CD4-positive, alpha-beta T cell treated with Interleukin-17A for 1 hour (primary cell): Measurements from ENCODE around the gene USP33.
A peak's percentile ranks its signal among the peaks of the same experiment; 100 is the strongest.
"Not testable (repeated sequence)": the region's sequence is repeated elsewhere in the genome, so short reads cannot be mapped to it uniquely, and the experiment has no call there.

Experiments used
- DNase-seq: peaks from one replicate; pipeline ENCODE4 v3.0.0-alpha.2; 2020

The USP33 gene

DNA sequence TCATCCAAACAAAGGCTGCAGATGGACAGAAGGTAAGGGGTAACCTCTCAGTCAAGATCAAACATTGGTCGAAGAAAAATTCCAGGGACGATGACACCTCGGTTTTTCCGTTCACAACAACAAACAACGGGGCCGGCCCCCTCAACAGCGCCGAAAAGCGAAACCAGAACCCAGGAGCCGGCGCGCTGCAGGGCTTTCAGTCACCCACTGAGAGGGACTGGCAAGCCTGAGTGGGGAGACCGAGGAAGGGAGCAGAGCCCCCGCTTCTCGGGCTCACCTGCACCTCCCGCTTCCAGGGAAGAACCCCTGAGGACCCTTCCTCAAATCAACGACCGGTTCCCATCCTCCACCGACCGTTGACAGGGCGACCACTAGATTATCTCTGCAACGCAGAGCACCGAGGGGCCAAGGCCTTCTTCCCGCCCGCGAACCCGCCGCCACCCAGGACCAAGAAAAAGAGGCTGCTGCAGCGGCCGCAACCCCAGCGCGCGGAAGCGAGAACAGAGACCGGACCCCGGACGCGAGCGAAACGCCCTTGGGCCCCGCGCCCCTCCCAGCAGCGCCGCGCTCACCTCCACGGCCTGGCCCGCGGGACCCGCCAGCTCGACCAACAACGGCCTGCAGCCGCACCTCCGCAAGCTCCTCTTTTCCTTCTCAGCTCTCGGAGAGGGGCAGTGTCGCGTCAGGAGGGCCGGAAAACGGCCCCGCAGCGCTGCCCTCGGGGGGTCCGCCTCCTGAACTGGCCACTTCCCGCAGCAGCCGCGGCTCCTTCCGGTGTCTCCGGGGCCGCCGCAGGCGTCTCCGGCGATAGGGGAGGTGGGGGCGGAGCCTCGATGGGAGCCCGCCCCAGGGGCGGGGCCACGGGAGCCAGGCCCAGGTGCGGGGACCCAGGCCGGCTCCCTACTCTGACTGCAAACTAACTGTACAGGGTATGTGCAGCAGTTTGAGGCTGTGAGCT is at the start of gene USP33:
USP33 (minus strand) TSS at position 782 of the 958 bp plus-strand sequence. CDS start 18,155 bp downstream, outside the sequence.
- DNase-seq = peak; percentile 90

- DNase-seq = no peak
Measured at GRCh38 chr1:77803371-77803770, 43.7 kb upstream of the USP33 start.

DNA sequence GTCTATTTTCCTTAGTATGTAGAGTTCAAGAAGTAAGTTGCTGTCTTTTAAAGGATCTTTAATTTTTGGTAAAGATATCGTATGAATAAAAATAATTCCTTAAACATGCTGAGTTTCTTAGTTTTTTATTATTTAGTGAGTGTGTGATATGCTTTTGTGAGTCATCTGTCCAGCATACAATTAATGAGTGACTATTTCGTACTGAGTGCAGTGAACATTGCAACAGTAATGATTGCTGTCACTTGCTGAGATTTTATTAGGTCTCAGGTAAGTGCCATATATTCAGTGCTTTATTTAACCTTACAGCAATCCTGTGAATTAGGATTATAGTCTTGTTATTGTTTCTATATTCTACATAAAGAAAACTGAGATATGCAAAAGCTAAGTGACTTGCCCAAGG is 42.4 kb upstream of the USP33 start:
- DNase-seq = no peak

GRCh38 chr1:77797991-77798390 is 38.3 kb upstream of the USP33 start:
- no peak for DNase-seq

GRCh38 chr1:77796695-77797405 is 37.2 kb upstream of the USP33 start:
- no peak for DNase-seq

- no peak for DNase-seq
Measured at GRCh38 chr1:77794550-77794949, 34.9 kb upstream of the USP33 start.

DNA sequence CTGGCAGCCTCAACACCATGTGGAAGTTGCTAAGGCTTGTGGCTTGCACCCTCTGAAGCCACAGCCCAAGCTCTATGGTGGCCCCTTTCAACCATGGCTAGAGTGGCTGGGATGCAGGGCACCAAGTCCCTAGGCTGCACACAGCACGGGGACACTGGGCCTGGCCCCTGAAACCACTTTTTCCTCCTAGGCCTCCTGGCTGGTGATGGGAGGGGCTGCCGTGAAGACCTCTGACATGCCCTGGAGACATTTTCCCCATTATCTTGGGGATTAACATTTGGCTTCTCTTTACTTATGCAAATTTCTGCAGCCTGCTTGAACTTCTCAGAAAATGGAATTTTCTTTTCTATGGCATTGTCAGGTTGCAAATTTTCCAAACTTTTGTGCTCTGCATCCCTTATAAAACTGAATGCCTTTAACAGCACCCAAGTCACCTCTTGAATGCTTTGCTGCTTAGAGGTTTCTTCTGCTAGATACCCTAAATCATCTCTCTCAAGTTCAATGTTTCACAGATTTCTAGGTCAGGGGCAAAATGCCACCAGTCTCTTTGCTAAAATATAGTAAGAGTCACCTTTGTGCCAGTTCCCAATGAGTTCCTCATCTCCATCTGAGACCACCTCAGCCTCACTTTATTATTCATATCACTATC is 26.6 kb upstream of the USP33 start:
- not testable (repeated sequence) for DNase-seq

DNA sequence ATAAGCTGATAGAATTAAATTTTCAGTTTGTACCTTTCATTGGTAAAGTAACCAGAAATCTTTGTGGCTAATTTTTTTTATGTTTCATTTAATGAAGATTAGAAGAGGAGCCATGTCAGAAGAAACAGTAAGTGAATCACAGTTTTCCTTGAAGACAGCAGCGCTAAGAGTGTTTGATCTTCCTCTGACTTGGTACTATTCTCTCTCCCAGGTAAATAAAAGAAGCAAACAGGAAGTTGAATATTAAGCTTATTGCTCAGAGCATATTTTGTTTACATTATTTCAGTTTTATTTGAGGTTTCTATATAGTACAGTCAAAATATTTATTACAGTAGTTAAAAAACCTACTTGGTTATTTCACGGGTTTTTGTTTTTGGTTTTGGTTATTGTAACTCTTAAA is 23.5 kb upstream of the USP33 start:
- DNase-seq = no peak

GRCh38 chr1:77781683-77782082 is 22.0 kb upstream of the USP33 start:
- DNase-seq = no peak

GRCh38 chr1:77779529-77780281 is 20.1 kb upstream of the USP33 start, which contains the start of gene MIGA1:
Gene MIGA1 (plus strand): TSS chr1:77779649. CDS start chr1:77783253, 3,604 bp downstream.
- peak; percentile 94 for DNase-seq

- no peak for DNase-seq
Measured at GRCh38 chr1:77776007-77776700, 16.5 kb upstream of the USP33 start.

DNA sequence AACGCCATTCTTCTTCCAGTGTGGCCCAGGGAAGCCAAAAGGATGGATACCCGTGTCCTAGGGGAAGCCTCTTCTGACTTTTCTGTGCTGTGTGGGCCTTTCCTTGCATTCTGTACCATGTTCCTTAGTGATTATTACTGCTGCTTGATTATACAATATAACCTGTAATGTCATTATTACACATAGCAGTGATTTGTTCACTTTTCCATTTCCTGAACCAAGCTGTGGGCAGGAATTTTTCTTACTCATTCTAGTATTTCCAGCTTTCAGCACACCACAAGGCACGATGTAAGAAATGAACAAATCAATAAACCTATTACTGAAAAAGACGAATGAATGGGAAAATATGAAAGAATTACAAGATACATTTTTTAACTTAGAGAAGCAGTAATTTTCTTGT is 8.4 kb upstream of the USP33 start:
- DNase-seq = no peak

DNA sequence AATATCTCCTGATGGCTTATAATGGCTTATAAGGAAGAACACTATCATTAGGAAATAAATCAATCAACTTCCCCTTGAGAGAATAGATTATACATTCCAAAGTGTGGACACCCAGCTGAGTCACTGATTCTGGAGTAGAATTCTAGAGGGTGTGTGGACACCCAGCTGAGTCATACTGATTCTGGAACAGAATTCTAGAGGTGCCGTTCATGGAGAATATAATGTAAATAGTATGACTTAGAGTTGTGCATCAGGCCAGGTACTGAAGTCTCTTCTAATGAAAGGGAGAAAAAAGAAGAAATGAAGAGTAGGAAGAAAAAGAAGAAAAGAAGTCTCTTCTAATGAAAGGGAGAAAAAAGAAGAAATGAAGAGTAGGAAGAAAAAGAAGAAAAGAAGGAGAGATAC is 2.4 kb upstream of the USP33 start:
- no peak for DNase-seq

GRCh38 chr1:77757603-77758002 is 2.0 kb downstream of the USP33 start:
- no peak for DNase-seq

DNA sequence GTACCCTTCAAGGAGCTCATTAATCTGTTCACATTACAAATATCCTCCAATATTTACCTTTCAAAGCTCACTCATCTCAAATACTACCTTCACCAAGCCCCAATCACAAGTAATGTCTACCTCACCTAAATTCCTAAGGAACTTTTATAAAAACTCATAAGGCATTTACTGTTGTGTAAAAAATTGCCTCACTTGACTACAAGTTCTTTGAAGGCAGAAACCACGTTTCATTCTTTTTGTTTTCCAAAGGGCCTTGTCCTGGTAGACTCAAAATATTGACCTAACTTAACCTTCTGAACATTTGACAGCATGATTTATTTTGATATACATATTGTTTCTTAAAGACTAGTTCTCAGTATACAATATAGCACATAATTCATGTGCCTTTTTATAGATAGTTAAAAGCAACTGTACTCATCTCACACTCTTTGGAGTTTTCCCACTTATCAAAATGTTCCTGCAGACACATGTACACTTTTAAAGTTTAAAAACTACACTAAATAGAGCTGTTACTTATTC is 2.5 kb downstream of the USP33 start:
- DNase-seq = no peak

DNA sequence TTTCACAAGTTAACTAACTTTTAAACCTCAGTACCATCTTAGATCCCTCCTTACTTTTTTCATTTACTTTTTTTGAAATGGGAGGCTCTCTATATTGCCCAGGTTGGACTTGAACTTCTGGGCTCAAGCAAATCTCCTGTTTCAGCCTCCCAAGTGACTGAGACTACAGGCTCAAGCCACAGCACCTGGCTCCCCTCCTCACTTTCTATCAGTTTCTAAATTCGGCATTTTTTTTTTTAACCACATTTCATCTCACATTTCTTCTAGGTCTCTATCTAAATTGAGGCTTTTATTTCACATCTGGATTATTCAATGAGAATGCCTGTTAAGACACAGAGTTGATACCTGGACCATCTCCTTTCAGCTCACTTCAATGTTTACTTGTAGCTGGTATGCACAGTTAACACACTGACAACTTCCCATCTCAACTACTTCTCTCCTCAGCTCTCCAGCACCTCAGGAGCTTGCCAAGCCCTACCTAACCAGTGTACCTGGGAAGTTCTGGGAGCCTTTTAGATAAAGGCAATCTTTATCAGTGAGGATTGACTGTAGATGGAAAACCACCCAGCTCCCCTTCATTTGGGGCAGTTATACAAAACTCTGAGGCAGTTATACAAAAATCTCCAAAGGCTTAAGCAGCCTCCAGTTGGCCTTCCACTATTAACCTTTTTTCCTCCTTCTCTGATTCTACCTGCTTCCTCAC is 3.4 kb downstream of the USP33 start:
- no peak for DNase-seq

- not testable (repeated sequence) for DNase-seq
Measured at GRCh38 chr1:77749489-77749888, 10.2 kb downstream of the USP33 start.

- no peak for DNase-seq
Measured at GRCh38 chr1:77744576-77744975, 15.1 kb downstream of the USP33 start.

- DNase-seq = no peak
Measured at GRCh38 chr1:77742011-77742555, 17.6 kb downstream of the USP33 start.

DNA sequence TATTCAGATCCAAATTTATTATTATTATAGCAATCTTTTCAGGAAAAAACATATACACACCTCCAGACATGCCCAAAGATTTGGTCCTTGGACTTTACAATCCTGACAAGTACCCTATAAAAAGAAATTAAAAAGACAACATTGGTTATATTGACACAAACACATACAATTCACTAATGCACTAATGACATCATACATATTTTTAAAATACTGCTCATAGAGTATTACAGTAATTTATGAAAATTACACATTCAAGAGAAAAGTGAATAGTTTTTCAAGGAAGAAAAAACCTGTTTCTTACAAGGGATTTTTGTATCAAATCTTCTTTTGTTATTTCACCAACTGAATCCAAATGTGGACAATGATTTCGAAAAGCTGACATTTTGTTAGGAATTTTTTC is 18.3 kb downstream of the USP33 start:
- no peak for DNase-seq

GRCh38 chr1:77739235-77739634 is 20.4 kb downstream of the USP33 start:
- DNase-seq = no peak
